Sigmoid colon (tissue), 4 donors: ENCODE data around the gene DCDC1.

Experiments used
- POLR2A ChIP-seq, 2 donors: fragments of 450-650 bp; IDR thresholded peaks; one replicate each; pipeline ENCODE4 v1.6.1; 2016; ENCODE audit warnings: antibody characterized with exemption in 2 of 2, mild to moderate bottlenecking in 2 of 2, moderate library complexity in 2 of 2
- POLR2AphosphoS5 ChIP-seq, 4 donors: sonication (generic); formaldehyde crosslinking; IDR thresholded peaks; one replicate each; pipeline ENCODE4 v1.6.1; 2017; ENCODE audit warnings: antibody characterized with exemption in 4 of 4
- TF ChIP-seq, protein P1 (sequence below), 4 experiments: fragments of 450-650 bp in 3 of 4; fragments of 200-600 bp in 1 of 4; IDR thresholded peaks; one replicate each; pipeline ENCODE4 v1.5.1; 2016 to 2019; ENCODE audit warnings: antibody characterized with exemption in 4 of 4, mild to moderate bottlenecking in 3 of 4, moderate library complexity in 2 of 4

DNA sequence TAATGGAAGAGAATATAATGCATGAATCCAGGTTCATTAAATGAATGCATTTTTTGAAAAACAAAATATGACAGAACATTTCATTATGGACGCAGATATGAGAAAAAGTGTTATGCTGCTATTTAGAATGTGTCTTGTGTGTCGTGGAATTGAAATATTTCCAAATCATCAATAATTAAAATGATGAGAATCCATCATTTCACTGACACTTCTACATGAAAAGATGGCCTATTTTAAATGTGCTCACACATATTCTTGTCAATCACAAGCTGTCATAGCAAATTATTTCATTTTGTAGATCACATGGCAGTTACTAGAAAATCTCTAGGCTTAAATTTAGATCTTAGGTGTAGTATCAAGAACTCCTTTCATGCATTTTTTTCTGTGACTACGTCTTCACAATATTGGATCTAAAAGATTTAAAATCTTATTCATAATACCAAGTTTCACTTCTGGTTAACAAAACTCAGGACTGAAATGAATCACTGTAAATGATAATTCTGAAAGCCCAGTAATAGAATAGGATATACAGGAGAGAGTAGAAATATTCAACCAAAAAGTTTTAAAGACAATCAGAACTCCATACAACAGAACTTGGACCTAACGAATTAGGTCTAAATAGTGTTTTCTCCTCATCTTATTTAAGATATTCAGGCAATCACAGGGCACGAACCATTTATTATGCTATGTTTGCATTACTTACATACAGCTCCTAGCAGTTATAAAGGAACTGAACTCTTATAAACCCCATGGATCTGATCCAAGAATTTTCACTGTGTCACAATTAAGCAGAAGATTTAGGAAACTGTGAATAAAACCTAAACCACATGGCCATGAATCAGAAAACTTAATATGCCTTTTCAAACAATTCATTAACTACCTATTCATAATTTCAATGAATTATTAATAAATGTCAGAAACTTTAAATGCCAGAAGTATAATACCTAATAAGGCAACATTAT, 67.7 kb downstream of the DCDC1 start:
- TF ChIP-seq POLR2AphosphoS5 (IDR thresholded peaks at IDR 0.05), result no peak
- TF ChIP-seq, protein P1, sequence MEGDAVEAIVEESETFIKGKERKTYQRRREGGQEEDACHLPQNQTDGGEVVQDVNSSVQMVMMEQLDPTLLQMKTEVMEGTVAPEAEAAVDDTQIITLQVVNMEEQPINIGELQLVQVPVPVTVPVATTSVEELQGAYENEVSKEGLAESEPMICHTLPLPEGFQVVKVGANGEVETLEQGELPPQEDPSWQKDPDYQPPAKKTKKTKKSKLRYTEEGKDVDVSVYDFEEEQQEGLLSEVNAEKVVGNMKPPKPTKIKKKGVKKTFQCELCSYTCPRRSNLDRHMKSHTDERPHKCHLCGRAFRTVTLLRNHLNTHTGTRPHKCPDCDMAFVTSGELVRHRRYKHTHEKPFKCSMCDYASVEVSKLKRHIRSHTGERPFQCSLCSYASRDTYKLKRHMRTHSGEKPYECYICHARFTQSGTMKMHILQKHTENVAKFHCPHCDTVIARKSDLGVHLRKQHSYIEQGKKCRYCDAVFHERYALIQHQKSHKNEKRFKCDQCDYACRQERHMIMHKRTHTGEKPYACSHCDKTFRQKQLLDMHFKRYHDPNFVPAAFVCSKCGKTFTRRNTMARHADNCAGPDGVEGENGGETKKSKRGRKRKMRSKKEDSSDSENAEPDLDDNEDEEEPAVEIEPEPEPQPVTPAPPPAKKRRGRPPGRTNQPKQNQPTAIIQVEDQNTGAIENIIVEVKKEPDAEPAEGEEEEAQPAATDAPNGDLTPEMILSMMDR (IDR thresholded peaks at IDR 0.05), result no peak
- no peak for TF ChIP-seq POLR2A (IDR thresholded peaks at IDR 0.05)
